ENCODE results near the gene LMBR1. TPM values are rescaled to one million over a fixed set of nuclear protein-coding genes. Genes with fewer than 3 reads are reported as not detected.
"Not testable (repeated sequence)": the region's sequence is repeated elsewhere in the genome, so short reads cannot be mapped to it uniquely, and the experiment has no call there.

Gene LMBR1
- total and polyA plus RNA-seq, 2 donors (not counting 1 experiment from before 2014, with no cell fraction given), result 19.7 to 85.2 TPM

DNA sequence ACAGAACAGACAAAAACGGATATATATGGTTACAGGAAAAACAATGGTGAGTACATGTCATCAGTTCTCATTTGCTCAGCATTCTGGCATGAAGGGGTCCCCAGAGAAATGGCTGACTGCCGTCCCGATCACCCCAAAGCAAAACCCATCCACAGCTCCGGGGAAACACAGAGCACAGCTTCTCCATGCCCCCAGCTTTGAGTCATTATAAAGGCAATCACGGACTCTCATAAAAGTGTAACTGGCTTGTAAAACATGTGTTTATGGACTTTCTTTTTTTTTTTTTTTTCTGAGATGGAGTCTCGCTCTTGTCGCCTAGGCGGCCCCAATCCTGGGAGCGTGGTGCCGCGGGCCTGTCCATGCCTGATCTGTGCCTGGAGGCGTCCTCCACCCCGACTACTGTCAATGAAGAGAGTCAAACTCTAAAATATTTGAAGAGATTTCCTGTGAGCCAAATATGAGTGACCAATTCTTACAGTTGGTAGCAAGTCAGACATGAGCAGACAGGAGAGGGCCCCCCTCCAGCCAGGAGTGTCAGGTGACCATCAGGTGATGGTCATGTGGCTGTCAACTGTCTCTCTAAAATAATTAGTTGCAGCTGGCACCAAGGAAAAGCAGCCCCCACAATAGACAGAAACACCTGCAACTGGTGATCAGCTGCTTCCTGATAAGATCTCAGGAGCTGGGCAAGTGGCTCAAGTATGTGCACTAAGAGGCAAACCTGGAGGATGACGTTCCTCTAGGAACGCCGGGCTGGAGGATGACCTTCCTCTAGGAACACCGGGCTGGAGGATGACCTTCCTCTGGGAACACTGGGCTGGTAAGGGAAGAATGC is 34.8 kb upstream of the LMBR1 start:
- H3K4me1 ChIP-seq (ENCODE audit: control insufficient read depth in 2 of 2, insufficient read depth in 2 of 2, low read length in 2 of 2), result no peaks in the 10 kb centered on the region
- no peak for ATAC-seq (ENCODE audit: low read depth)
- intact Hi-C loops (cut with micrococcal nuclease), result no loop called here
- peaks cover 4% of the 10 kb centered on the region for H3K4me1 Mint-ChIP-seq
- no peak overlapping the region for H3K4me3 Mint-ChIP-seq
- peaks cover 44% of the 10 kb centered on the region for H3K27me3 Mint-ChIP-seq
- no peaks in the 10 kb centered on the region for H3K9me3 ChIP-seq (ENCODE audit: control extremely low read depth in 1 of 3, control insufficient read depth in 2 of 3, insufficient read depth in 1 of 3, low read length in 2 of 3)
- DNase-seq, result no peak
- no peak overlapping the region for H3K27ac ChIP-seq (ENCODE audit: low read length in 2 of 2)
- no peak for TF ChIP-seq EZH2 (IDR thresholded peaks at IDR 0.05; ENCODE audit: borderline replicate concordance, insufficient read depth, low read depth, low read length, poor library complexity, severe bottlenecking)
- TF ChIP-seq, protein P1, sequence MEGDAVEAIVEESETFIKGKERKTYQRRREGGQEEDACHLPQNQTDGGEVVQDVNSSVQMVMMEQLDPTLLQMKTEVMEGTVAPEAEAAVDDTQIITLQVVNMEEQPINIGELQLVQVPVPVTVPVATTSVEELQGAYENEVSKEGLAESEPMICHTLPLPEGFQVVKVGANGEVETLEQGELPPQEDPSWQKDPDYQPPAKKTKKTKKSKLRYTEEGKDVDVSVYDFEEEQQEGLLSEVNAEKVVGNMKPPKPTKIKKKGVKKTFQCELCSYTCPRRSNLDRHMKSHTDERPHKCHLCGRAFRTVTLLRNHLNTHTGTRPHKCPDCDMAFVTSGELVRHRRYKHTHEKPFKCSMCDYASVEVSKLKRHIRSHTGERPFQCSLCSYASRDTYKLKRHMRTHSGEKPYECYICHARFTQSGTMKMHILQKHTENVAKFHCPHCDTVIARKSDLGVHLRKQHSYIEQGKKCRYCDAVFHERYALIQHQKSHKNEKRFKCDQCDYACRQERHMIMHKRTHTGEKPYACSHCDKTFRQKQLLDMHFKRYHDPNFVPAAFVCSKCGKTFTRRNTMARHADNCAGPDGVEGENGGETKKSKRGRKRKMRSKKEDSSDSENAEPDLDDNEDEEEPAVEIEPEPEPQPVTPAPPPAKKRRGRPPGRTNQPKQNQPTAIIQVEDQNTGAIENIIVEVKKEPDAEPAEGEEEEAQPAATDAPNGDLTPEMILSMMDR (IDR thresholded peaks at IDR 0.05), result no peak
- ChIA-PET POLR2A (no interaction called here), CTCF (no interaction called here)
- H3K4me2 ChIP-seq (replicated peaks; ENCODE audit: low read depth, low read length, poor library complexity, severe bottlenecking), result no peak overlapping the region
- H3K9me3 Mint-ChIP-seq (ENCODE audit: insufficient read depth), result no peaks in the 10 kb centered on the region
- H3K27me3 ChIP-seq (replicated peaks in 1 of 4; ENCODE audit: control extremely low read depth in 1 of 4, control insufficient read depth in 3 of 4, insufficient read depth in 4 of 4, low read length in 3 of 4), result peaks cover 0 to 7% (median 0%) of the 10 kb centered on the region in 4 experiments
- no peak overlapping the region for H2AFZ ChIP-seq (ENCODE audit: insufficient read depth, low read depth, low read length, poor library complexity, severe bottlenecking)
- H3K79me2 ChIP-seq (ENCODE audit: control insufficient read depth, insufficient read depth, low read length), result no peaks in the 10 kb centered on the region
- no peak overlapping the region for H3K27ac Mint-ChIP-seq
- no peak overlapping the region for H3K9ac ChIP-seq (ENCODE audit: low read length)
- H3K36me3 ChIP-seq (replicated peaks in 1 of 2; ENCODE audit: control extremely low read depth in 1 of 2, control insufficient read depth in 1 of 2, extremely low read depth in 1 of 2, insufficient read depth in 2 of 2, low read length in 1 of 2), result no peaks in the 10 kb centered on the region
- WGBS (ENCODE audit: insufficient coverage), result 96% methylated on average over 6 of the region's 17 CpGs
- H3K4me3 ChIP-seq (ENCODE audit: control extremely low read depth in 1 of 5, extremely low read depth in 1 of 5, insufficient read depth in 1 of 5, low read depth in 2 of 5, low read length in 4 of 5), result no peak overlapping the region
- no peaks in the 10 kb centered on the region for H4K20me1 ChIP-seq (ENCODE audit: control insufficient read depth, insufficient read depth, low read length, poor library complexity, severe bottlenecking)

DNA sequence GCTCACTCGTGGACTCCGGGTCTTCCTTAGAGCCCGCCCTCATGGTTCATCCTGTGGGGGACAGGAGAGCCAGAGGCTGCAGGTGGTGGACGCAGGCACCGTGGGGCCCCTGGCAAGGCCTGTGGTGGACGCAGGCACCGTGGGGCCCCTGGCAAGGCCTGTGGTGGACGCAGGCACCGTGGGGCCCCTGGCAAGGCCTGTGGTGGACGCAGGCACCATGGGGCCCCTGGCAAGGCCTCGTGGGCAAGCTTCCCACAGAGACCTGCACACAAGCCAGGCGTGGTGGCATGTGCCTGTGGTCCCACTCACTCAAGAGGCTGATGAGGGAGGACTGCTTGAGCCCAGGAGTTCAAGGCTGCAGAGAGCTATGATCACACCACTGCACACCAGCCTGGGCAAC is 32.8 kb upstream of the LMBR1 start:
- H3K9me3 Mint-ChIP-seq (ENCODE audit: insufficient read depth); H3K27me3 ChIP-seq (replicated peaks in 1 of 4; ENCODE audit: control extremely low read depth in 1 of 4, control insufficient read depth in 3 of 4, insufficient read depth in 4 of 4, low read length in 3 of 4); DNase-seq; H3K9me3 ChIP-seq (ENCODE audit: control extremely low read depth in 1 of 3, control insufficient read depth in 2 of 3, insufficient read depth in 1 of 3, low read length in 2 of 3); H3K27ac ChIP-seq (ENCODE audit: low read length in 2 of 2); H4K20me1 ChIP-seq (ENCODE audit: control insufficient read depth, insufficient read depth, low read length, poor library complexity, severe bottlenecking); H3K36me3 ChIP-seq (replicated peaks in 1 of 2; ENCODE audit: control extremely low read depth in 1 of 2, control insufficient read depth in 1 of 2, extremely low read depth in 1 of 2, insufficient read depth in 2 of 2, low read length in 1 of 2); ATAC-seq (ENCODE audit: low read depth); intact Hi-C loops (cut with micrococcal nuclease); H3K9ac ChIP-seq (ENCODE audit: low read length); H3K4me3 Mint-ChIP-seq; CTCF ChIA-PET; H3K4me3 ChIP-seq (ENCODE audit: control extremely low read depth in 1 of 5, extremely low read depth in 1 of 5, insufficient read depth in 1 of 5, low read depth in 2 of 5, low read length in 4 of 5); H3K27ac Mint-ChIP-seq; H3K4me1 ChIP-seq (ENCODE audit: control insufficient read depth in 2 of 2, insufficient read depth in 2 of 2, low read length in 2 of 2); POLR2A ChIA-PET; H2AFZ ChIP-seq (ENCODE audit: insufficient read depth, low read depth, low read length, poor library complexity, severe bottlenecking); H3K79me2 ChIP-seq (ENCODE audit: control insufficient read depth, insufficient read depth, low read length); H3K4me2 ChIP-seq (replicated peaks; ENCODE audit: low read depth, low read length, poor library complexity, severe bottlenecking): not testable (repeated sequence)
- H3K27me3 Mint-ChIP-seq, result peaks cover 45% of the 10 kb centered on the region
- 92% methylated on average over 12 of the region's 12 CpGs for WGBS (ENCODE audit: insufficient coverage)
- peaks cover 12% of the 10 kb centered on the region for H3K4me1 Mint-ChIP-seq

DNA sequence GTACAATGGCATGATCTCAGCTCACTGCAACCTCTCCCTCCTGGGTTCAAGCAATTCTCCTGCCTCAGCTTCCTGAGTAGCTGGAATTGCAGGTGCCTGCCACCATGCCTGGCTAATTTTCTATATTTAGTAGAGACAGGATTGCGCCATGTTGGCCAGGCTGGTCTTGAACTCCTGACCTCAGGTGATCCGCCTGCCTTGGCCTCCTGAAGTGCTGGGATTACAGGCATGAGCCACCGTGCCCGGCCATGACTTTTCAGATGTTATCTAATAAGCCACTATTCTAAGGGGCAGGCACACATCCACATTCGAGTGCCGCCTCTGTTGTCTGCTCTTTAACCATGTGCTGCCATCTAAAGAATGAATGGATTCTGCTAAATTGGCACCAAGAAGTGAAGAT is 29.3 kb upstream of the LMBR1 start:
- H3K27me3 ChIP-seq (replicated peaks in 1 of 4; ENCODE audit: control extremely low read depth in 1 of 4, control insufficient read depth in 3 of 4, insufficient read depth in 4 of 4, low read length in 3 of 4), result peaks cover 0 to 17% (median 0%) of the 10 kb centered on the region in 4 experiments
- H3K9ac ChIP-seq (ENCODE audit: low read length); H3K9me3 Mint-ChIP-seq (ENCODE audit: insufficient read depth); POLR2A ChIA-PET; CTCF ChIA-PET; H2AFZ ChIP-seq (ENCODE audit: insufficient read depth, low read depth, low read length, poor library complexity, severe bottlenecking); H4K20me1 ChIP-seq (ENCODE audit: control insufficient read depth, insufficient read depth, low read length, poor library complexity, severe bottlenecking); H3K4me1 ChIP-seq (ENCODE audit: control insufficient read depth in 2 of 2, insufficient read depth in 2 of 2, low read length in 2 of 2); H3K36me3 ChIP-seq (replicated peaks in 1 of 2; ENCODE audit: control extremely low read depth in 1 of 2, control insufficient read depth in 1 of 2, extremely low read depth in 1 of 2, insufficient read depth in 2 of 2, low read length in 1 of 2); H3K9me3 ChIP-seq (ENCODE audit: control extremely low read depth in 1 of 3, control insufficient read depth in 2 of 3, insufficient read depth in 1 of 3, low read length in 2 of 3); intact Hi-C loops (cut with micrococcal nuclease); H3K27ac Mint-ChIP-seq; H3K4me2 ChIP-seq (replicated peaks; ENCODE audit: low read depth, low read length, poor library complexity, severe bottlenecking); ATAC-seq (ENCODE audit: low read depth); H3K4me3 ChIP-seq (ENCODE audit: control extremely low read depth in 1 of 5, extremely low read depth in 1 of 5, insufficient read depth in 1 of 5, low read depth in 2 of 5, low read length in 4 of 5); H3K79me2 ChIP-seq (ENCODE audit: control insufficient read depth, insufficient read depth, low read length); DNase-seq; H3K4me3 Mint-ChIP-seq; H3K27ac ChIP-seq (ENCODE audit: low read length in 2 of 2): not testable (repeated sequence)
- Mint-ChIP-seq H3K4me1 (peaks cover 17% of the 10 kb centered on the region), H3K27me3 (peaks cover 50% of the 10 kb centered on the region)
- WGBS (ENCODE audit: insufficient coverage), result 95% methylated on average over 6 of the region's 6 CpGs
